DMS53 (cell line): Measurements from ENCODE around the gene CNNM2.
"Not testable (repeated sequence)": the region's sequence is repeated elsewhere in the genome, so short reads cannot be mapped to it uniquely, and the experiment has no call there.

ENCODE experiments used
- DNase-seq: peaks from one replicate; lab custom pipeline; 2025; lab: John Stamatoyannopoulos, UW

Gene CNNM2

GRCh38 chr10:103109821-103110220 lies 191.7 kb downstream of the CNNM2 start:
- DNase-seq, result no peak

DNA sequence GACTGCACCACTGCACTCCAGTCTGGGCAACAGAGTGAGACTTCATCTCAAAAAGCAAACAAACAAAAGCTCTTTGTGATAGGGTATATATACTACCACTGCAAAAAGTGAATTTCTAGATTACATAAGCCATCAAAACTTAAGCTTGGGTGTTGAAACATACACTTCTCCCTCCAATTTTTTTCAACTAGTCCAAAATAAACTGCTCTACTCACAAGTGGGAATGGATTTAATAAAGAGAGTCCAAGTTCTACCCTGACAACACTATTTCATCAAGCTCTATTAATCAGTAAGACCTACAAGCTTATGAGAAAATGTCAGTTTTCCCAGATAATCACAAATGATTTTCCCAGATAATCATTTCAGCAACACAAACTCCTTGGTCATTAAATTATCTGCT lies 192.3 kb downstream of the CNNM2 start:
- no peak for DNase-seq

DNA sequence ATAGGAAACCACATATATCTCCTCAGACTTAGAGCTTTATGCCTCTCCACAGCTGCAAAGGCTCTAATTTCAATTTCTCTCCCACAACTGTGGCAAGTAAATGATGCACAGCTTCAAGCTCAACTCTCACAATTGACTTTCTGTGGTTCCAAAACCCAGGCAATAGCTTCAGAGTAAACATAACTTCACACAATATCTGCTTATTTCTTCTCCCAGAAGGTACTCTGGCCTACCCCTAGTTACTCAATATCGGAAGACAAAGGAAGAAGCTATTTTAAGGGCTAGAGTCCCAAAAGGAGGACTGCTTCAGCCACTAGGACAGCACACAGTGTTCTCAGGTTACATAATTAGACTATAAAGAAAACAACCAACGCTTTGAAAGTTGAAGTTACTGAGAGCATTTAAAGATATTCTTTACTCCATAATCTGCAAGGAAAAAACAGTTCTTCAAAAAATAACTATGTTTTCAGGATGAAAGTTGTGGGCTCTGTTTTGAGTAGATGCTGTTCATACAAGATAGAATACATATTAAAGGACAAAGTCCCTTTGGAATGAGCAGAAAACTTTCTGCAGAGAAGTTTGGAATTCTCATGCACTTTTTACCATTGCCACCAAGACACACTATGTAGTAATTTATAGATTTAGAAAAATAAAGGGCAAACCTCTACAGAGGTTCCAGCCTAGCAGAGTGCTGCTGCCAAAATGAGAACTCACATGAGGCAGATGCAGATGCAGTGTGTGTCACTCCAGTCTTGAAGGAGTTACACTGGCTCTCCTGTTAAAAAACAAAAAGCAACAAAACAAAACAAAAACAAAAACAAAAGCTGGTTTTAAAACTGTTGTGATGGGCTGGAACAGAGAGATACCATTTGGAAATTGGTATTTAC lies 193.2 kb downstream of the CNNM2 start:
- no peak for DNase-seq

DNA sequence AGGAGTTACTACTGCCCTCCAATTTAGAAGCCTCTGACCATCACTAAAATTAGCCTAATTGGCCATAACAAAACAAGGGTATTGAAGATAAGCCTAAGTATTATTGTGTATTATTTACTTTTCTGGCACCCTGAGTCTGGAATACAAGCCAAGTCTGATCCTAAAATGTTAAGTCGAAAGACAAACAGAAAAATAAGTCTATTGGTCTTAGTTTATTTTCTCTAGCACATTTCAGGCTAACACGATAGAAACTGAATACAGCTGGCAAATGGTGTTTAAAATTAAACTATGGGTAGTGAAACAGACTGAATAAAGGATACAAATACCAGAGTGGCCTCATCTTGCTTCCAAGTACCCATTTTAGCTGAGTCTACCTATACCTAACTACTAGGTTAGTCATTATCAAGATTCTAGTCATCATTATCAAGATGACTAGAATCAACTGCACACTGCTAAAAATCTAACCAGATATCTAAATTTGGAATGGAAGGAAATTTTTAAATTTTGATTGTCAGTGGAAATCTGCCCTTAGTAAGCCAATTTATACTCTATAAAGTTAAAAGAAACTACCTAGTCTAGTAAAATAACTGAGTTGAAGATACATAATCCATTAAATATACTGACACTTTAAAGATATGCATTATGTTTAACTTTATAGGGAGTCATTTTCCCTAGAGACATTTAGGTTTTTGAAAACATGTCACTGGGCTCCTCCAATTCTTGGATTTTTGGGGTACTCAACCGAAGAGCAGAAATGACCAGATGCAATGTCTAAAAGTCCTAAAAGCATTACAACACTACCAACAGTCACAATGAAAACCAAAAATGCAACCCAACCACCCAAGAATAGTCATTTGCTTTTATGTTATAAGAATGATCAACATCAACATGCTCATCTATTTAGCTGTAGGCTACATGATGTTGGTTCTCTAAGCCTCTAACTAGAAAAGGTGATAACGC lies 194.1 kb downstream of the CNNM2 start:
- DNase-seq, result no peak

DNA sequence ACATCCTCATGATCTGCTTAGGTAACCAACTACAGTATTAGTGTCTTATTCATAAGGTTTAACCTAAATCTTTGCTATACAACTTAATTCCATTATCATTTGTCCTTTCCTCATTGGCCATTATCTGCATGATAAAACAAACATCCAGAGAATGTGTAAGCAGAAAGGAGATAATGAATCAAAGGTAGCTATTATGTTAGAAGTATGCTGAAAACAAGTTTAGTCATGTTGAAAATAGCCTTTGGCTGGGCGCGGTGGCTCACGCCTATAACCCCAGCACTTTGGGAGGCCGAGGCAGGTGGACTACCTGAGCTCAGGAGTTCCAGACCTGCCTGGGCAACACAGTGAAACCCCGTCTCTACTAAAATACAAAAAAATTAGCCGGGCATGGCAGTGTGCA lies 196.8 kb downstream of the CNNM2 start:
- DNase-seq, result no peak

DNA sequence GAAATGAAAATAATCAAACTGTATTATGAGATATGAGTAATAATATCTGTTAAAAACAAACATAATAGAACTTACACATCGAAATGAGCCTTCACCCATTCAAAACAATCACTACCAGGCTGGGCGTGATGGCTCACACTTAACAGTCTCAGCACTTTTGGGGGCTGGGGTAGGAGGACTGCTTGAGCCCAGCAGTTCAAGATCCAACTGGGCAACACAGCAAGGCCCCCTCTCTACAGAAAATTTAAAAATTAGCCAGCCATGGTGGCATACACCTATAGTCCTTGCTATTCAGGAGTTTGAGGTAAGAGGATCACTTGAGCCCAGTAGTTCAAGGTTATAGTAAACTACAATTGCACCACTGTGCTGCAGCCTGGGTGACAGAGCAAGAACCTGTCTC lies 199.2 kb downstream of the CNNM2 start:
- DNase-seq, result no peak

DNA sequence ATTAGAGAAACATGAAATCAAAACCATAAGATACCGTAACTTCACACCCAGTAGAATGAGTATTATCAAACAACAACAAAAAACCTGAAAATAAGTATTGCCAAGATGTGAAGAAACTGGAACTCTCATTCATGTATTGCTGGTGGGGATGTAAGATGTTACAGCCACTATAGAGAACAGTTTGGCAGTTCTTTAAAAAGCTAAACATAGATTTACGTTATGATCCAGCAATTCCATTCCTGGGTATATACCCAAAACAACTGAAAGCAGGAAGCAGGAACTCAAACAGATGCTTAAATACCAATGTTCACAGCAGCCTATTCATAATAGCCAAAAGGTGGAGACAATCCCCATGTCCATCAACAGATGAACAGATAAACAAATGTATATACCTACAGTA lies 202.5 kb downstream of the CNNM2 start:
- no peak for DNase-seq

DNA sequence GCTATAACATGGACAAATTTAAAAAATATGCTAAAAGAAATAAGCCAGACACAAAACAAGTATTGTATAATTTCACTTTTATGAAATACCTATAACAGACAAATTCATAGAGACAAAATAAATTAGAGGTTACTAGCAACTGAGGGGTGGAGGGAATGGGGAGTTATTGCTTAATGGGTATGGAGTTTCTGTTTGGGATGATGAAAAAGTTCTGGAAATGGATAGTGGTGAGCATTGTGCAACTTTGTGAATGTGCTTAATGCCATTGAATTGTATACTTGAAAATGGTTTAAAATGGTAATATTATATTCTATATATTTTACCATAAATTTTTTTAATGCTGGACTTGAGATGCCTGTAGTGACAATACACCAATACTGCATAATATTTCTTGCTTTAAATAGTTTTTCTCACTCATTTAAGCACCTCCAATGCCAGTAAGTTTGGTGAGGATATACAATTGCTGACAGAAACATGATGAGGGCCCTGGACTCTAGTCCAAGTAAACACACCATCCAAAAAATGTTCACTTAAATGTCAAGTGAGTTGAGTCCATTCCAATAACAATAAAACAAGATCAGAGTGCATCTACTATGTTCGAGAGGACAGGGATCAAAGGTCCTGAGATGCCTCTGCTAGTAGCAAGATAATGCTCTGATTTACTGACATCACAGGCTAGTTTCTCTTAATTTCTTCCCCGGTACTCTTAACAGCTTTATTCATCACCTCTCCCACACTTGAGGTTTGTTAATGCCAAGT lies 203.1 kb downstream of the CNNM2 start:
- DNase-seq, result no peak

GRCh38 chr10:103123282-103124024 lies 205.4 kb downstream of the CNNM2 start:
- no peak for DNase-seq

GRCh38 chr10:103124420-103125096 lies 206.5 kb downstream of the CNNM2 start:
- no peak for DNase-seq

GRCh38 chr10:103125323-103126267 lies 207.5 kb downstream of the CNNM2 start:
- DNase-seq, result no peak

- no peak for DNase-seq
These were observed 209.1 kb downstream of the CNNM2 start for GRCh38 chr10:103127241-103127640.

DNA sequence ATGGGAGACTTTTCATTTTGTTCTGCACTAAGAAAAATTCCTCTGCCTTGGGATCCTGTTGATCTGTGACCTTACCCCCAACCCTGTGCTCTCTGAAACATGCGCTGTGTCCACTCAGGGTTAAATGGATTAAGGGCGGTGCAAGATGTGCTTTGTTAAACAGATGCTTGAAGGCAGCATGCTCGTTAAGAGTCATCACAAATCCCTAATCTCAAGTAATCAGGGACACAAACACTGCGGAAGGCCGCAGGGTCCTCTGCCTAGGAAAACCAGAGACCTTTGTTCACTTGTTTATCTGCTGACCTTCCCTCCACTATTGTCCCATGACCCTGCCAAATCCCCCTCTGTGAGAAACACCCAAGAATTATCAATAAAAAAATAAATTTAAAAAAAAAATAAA lies 212.1 kb downstream of the CNNM2 start:
- DNase-seq, result not testable (repeated sequence)

- DNase-seq, result no peak
These were observed 212.8 kb downstream of the CNNM2 start for GRCh38 chr10:103130910-103131309.

- DNase-seq, result not testable (repeated sequence)
These were observed 217.1 kb downstream of the CNNM2 start for GRCh38 chr10:103135168-103135567.

GRCh38 chr10:103139803-103140202 lies 221.7 kb downstream of the CNNM2 start:
- no peak for DNase-seq
